ENCODE measurements around the gene IGFLR1. TPM values are rescaled to one million over a fixed set of nuclear protein-coding genes. Genes with fewer than 3 reads are reported as not detected.

The IGFLR1 gene
- total RNA-seq, 1 experiment from 2014 or later: 4.9 TPM

- TF ChIP-seq CTCF (conservative IDR thresholded peaks at IDR 0.05; ENCODE audit: low read depth, low read length): no peak
- intact Hi-C loops (cut with micrococcal nuclease; ENCODE audit: unreplicated experiment): no loop called here
- Histone ChIP-seq H3K4me3 (ENCODE audit: low read depth, low read length, poor library complexity, severe bottlenecking) (peak overlapping the region; percentile 96), H3K4me1 (ENCODE audit: insufficient read depth, low read length, poor library complexity, severe bottlenecking) (peaks cover 8% of the 10 kb centered on the region), H3K27me3 (replicated peaks; ENCODE audit: insufficient read depth, low read depth, low read length, poor library complexity) (no peaks in the 10 kb centered on the region), H3K9me3 (ENCODE audit: low read depth, low read length, poor library complexity, severe bottlenecking) (no peaks in the 10 kb centered on the region), H3K27ac (ENCODE audit: low read depth, low read length, poor library complexity, severe bottlenecking) (peak overlapping the region; percentile 90), H3K36me3 (ENCODE audit: insufficient read depth, low read length, poor library complexity, severe bottlenecking) (peaks cover 41% of the 10 kb centered on the region)
- POLR2A ChIA-PET (ENCODE audit: low non-redundant PET): no interaction called here
- TSS peak; percentile 31 for BruUV-seq (replicated peaks)
- no peak for DNase-seq (ENCODE audit: low spot score)
- CTCF ChIA-PET: no interaction called here
Observed at GRCh38 chr19:35719402-35720162, 22.7 kb downstream of the IGFLR1 start.

GRCh38 chr19:35718345-35719041 lies 23.8 kb downstream of the IGFLR1 start:
- intact Hi-C loops (cut with micrococcal nuclease; ENCODE audit: unreplicated experiment): no loop called here
- Histone ChIP-seq H3K36me3 (ENCODE audit: insufficient read depth, low read length, poor library complexity, severe bottlenecking) (peaks cover 30% of the 10 kb centered on the region), H3K4me1 (ENCODE audit: insufficient read depth, low read length, poor library complexity, severe bottlenecking) (peaks cover 8% of the 10 kb centered on the region), H3K27me3 (replicated peaks; ENCODE audit: insufficient read depth, low read depth, low read length, poor library complexity) (no peaks in the 10 kb centered on the region), H3K4me3 (ENCODE audit: low read depth, low read length, poor library complexity, severe bottlenecking) (peak overlapping the region; percentile 96), H3K9me3 (ENCODE audit: low read depth, low read length, poor library complexity, severe bottlenecking) (no peaks in the 10 kb centered on the region), H3K27ac (ENCODE audit: low read depth, low read length, poor library complexity, severe bottlenecking) (peak overlapping the region; percentile 90)
- DNase-seq (ENCODE audit: low spot score): peak; percentile 35
- BruUV-seq (replicated peaks): no TSS peak
- ChIA-PET CTCF (no interaction called here), POLR2A (ENCODE audit: low non-redundant PET) (no interaction called here)
- TF ChIP-seq EZH2 (IDR thresholded peaks at IDR 0.05; ENCODE audit: borderline replicate concordance, low read depth, low read length, poor library complexity, severe bottlenecking): no peak
- TF ChIP-seq CTCF (conservative IDR thresholded peaks at IDR 0.05; ENCODE audit: low read depth, low read length): no peak

- no peaks in the 10 kb centered on the region for H3K9me3 ChIP-seq (ENCODE audit: low read depth, low read length, poor library complexity, severe bottlenecking)
- no peak for TF ChIP-seq EZH2 (IDR thresholded peaks at IDR 0.05; ENCODE audit: borderline replicate concordance, low read depth, low read length, poor library complexity, severe bottlenecking)
- TF ChIP-seq CTCF (conservative IDR thresholded peaks at IDR 0.05; ENCODE audit: low read depth, low read length): no peak
- BruUV-seq (replicated peaks): no TSS peak
- H3K4me3 ChIP-seq (ENCODE audit: low read depth, low read length, poor library complexity, severe bottlenecking): peak within 1 kb of the TSS; percentile 96
- peaks cover 8% of the 10 kb centered on the region for H3K4me1 ChIP-seq (ENCODE audit: insufficient read depth, low read length, poor library complexity, severe bottlenecking)
- peaks cover 23% of the 10 kb centered on the region for H3K36me3 ChIP-seq (ENCODE audit: insufficient read depth, low read length, poor library complexity, severe bottlenecking)
- ChIA-PET CTCF (no interaction called here), POLR2A (ENCODE audit: low non-redundant PET) (no interaction called here)
- intact Hi-C loops (cut with micrococcal nuclease; ENCODE audit: unreplicated experiment): loop anchor here (2.0 kb wide), 2 partner anchors 23 to 169 kb away; no protein-coding TSS in a partner anchor
- H3K27ac ChIP-seq (ENCODE audit: low read depth, low read length, poor library complexity, severe bottlenecking): peak within 1 kb of the TSS; percentile 90
- DNase-seq (ENCODE audit: low spot score): no peak
- no peaks in the 10 kb centered on the region for H3K27me3 ChIP-seq (replicated peaks; ENCODE audit: insufficient read depth, low read depth, low read length, poor library complexity)
Observed at GRCh38 chr19:35717665-35718344, 24.4 kb downstream of the IGFLR1 start, which contains the start of gene KMT2B. Gene KMT2B, plus strand, starts transcription at chr19:35718003. Its CDS starts 16 bp downstream, at chr19:35718019.
